Ovary (tissue), 9 donors: Measurements from ENCODE around the gene CTDSP2. TPM values are rescaled to one million over a fixed set of nuclear protein-coding genes. Genes with fewer than 3 reads are reported as not detected.

Source experiments
- DNase-seq, 5 donors: peaks; one replicate each; pipeline ENCODE4 v3.0.0-alpha.2; 2019 to 2020
- H3K27ac ChIP-seq, 2 donors: fragments of 200-600 bp; one replicate each; pipeline versions ENCODE4 v1.5.1 to v1.8.0; 2019 to 2022
- H3K27me3 ChIP-seq: fragments of 200-600 bp; one replicate; pipeline ENCODE4 v1.8.0; 2022
- H3K36me3 ChIP-seq: fragments of 200-600 bp; sonication (generic); one replicate; pipeline ENCODE4 v1.5.1; 2019
- H3K4me1 ChIP-seq: one replicate; pipeline ENCODE4 v1.8.1; 2013; ENCODE audit warnings: mild to moderate bottlenecking, moderate library complexity; ENCODE audit not compliant: insufficient read depth
- H3K4me3 ChIP-seq: fragments of 200-600 bp; sonication (generic); one replicate; pipeline ENCODE4 v1.5.1; 2017
- H3K9me3 ChIP-seq, 2 donors: fragments of 200-600 bp in 1 of 2; sonication (generic) in 1 of 2; one replicate each; pipeline versions ENCODE4 v1.5.1 to v1.8.1; 2013 to 2019; ENCODE audit warnings: mild to moderate bottlenecking in 1 of 2, moderate library complexity in 1 of 2
- CTCF ChIP-seq, 3 donors: fragments of 450-650 bp in 2 of 3; fragments of 200-600 bp in 1 of 3; IDR thresholded peaks; one replicate each; pipeline versions ENCODE4 v1.5.1 to v1.8.0; 2016 to 2022; ENCODE audit warnings: antibody characterized with exemption in 3 of 3, mild to moderate bottlenecking in 1 of 3
- EP300 ChIP-seq: sonication (generic); formaldehyde crosslinking; IDR thresholded peaks from one replicate; pipeline ENCODE4 v1.6.1; 2017; ENCODE audit warnings: antibody characterized with exemption
- POLR2A ChIP-seq: fragments of 450-650 bp; IDR thresholded peaks from one replicate; pipeline ENCODE4 v1.6.1; 2017; ENCODE audit warnings: antibody characterized with exemption, mild to moderate bottlenecking, moderate library complexity
- WGBS, 3 donors: extraction: QIAGEN DNeasy Blood & Tissue Kit in 1 of 3; methylation state at CpG; one replicate each; pipeline versions ENCODE4 v1.1.5 to v1.1.7; 2013 to 2017; 5-methylcytosine and 5-hydroxymethylcytosine counted together
- intact Hi-C, 4 donors: fragments of 100-400 bp; cut with DNase I; formaldehyde crosslinking; loops; one replicate each; pipeline versions ENCODE4 v1.11.0 to v1.15.1; 2022 to 2023
- polyA plus RNA-seq, 2 donors: library from polyadenylated mRNA; stranded (reverse); fragments of 200-250 nt in 1 of 2; fragments of 350-450 nt in 1 of 2; fragmentation: Illumina TruSeq in 1 of 2; extraction: RNeasy Lipid Tissue Mini Kit (QIAGEN cat#74804) in 1 of 2; gene quantifications; one replicate each; pipeline ENCODE4 v1.2.3, GENCODE V29; 2013 to 2014
- total RNA-seq, 7 donors: library from RNA; depleted of rRNA in 2 of 7; stranded (reverse); fragments of >200 nt in 2 of 7; fragmentation: NEBNext Ultra II Directional in 3 of 7; extraction: Animal tissue kit (Norgen Biotek cat#: 25700) in 3 of 7; gene quantifications; one replicate each; pipeline versions ENCODE4 v1.1.0 to v1.2.4, GENCODE V29; 2016 to 2023
- donor health status: DM: no; HTN: no; CAD: no; lungs with moderate emphysema.
- donor health status: DM: no; HTN: no; CAD: no.
- donor health status: Bipolar disorder and iron deficiency.
- donor health status: DM: yes; HTN: yes; CAD: no.
- donor health status: DM: no; HTN: no; CAD: no.
- donor health status: DM: yes; HTN: yes; CAD: no.

The CTDSP2 gene
- total and polyA plus RNA-seq, 9 donors = 73.1 to 212 (median 166) TPM

DNA sequence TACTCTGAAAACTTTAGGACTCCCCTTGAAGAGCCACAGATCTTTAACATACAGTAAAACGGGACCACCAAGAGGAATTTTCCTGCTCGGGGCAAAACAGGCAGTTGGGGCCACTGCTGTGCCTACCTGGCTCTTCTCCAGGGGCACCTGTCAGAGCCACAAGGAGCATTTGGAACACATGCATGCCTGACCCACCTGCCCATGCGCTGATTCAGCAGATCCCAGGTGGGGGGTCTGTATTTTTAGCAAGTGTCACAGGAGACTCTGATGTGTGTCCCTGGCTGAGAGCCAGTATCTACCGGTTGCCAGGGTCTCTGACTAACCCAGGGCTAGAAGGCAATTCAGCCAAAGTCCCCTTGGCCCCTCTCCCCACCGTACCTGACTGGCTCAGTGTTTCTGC lies 6.5 kb downstream of the CTDSP2 start:
- Histone ChIP-seq H3K36me3 (no peaks in the 10 kb centered on the region), H3K27me3 (no peaks in the 10 kb centered on the region), H3K4me3 (peak overlapping the region; percentile 17), H3K27ac (peak overlapping the region; percentile 16 to 58), H3K4me1 (peaks cover 44% of the 10 kb centered on the region), H3K9me3 (no peaks in the 10 kb centered on the region)
- intact Hi-C loops = loop anchor here in 1 of 4 donors (5.0 to 10.0 kb wide), 2 partner anchors 55 to 57 kb away; partner anchors contain the start of gene TSFM
- 33 to 42% (median 39%) methylated on average over 5 of the region's 5 CpGs for WGBS, 3 donors
- TF ChIP-seq EP300 = no peak
- no peak for TF ChIP-seq POLR2A
- no peak for TF ChIP-seq CTCF (IDR thresholded peaks at IDR 0.05)
- DNase-seq = peak in 1 of 5 donors; percentile 40

- whole genome bisulfite sequencing, 3 donors = 21 to 25% (median 22%) methylated on average over 8 of the region's 8 CpGs
- H3K4me3 ChIP-seq = peak overlapping the region; percentile 6
- peaks cover 52% of the 10 kb centered on the region for H3K4me1 ChIP-seq
- TF ChIP-seq EP300 (no peak), POLR2A (no peak)
- H3K36me3 ChIP-seq = no peaks in the 10 kb centered on the region
- no peak for DNase-seq
- H3K27me3 ChIP-seq = no peaks in the 10 kb centered on the region
- no peaks in the 10 kb centered on the region for H3K9me3 ChIP-seq
- peak overlapping the region in 1 of 2 donors; percentile 58 for H3K27ac ChIP-seq
- intact Hi-C loops = loop anchor here in 1 of 4 donors (10.0 kb wide), 1 partner anchor 54 kb away; the partner anchor contains the start of gene TSFM
These were observed 7.8 kb downstream of the CTDSP2 start for GRCh38 chr12:57838594-57839302.

- intact Hi-C loops = loop anchor here in 1 of 4 donors (10.0 kb wide), 1 partner anchor 53 kb away; the partner anchor contains the start of gene TSFM
- DNase-seq = no peak
- no peaks in the 10 kb centered on the region for H3K9me3 ChIP-seq
These were observed 8.5 kb downstream of the CTDSP2 start for GRCh38 chr12:57837864-57838562.

DNA sequence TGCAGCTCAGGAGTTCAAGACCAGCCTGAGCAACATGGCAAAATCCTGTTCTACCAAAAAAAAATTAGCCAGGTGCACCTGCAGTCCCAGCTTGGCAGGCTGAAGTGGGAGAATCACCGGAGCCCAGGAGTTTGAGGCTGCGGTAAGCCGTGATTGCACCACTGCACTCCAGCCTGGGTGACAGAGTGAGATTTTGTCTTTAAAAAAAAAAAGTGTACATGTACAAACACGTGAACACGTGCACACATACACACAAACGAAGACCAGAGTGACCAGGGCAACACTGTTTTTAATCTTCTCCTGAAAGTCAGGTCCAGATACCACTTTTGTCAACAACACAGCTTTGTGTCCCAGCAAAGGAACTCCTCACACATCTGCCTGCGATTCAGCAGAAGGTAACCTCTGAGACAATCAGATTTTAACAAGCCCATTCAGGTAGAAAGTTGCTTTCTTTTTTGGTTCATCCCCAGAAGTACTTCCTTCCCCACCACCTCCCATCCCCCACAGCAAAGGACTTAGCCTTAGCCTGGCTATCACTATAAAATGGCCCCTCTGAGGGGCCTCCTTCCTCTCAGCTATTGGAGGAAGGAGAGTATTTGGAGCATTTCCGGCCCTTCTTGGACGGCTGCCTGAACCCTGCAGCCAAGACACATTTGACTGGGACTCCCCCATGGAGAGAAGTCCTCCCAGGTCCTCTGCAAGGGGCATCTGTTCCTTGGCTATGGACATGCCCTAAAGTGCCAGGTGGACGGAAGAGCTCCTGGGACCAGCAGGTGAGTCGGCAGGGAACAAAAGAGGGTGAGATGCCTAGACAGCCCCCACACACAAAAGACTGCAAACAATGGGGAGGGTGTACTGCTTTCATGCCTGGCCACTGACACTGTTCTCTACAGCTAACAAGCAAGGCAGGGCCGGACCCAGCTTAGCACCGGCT lies 9.8 kb downstream of the CTDSP2 start:
- Histone ChIP-seq H3K4me3 (peak overlapping the region; percentile 25), H3K4me1 (peaks cover 67% of the 10 kb centered on the region), H3K36me3 (no peaks in the 10 kb centered on the region), H3K27ac (peak overlapping the region in 1 of 2 donors; percentile 58), H3K27me3 (no peaks in the 10 kb centered on the region), H3K9me3 (no peaks in the 10 kb centered on the region)
- intact Hi-C loops = loop anchor here in 1 of 4 donors (10.0 kb wide), 1 partner anchor 52 kb away; the partner anchor contains the start of gene TSFM
- peak; percentile 88 to 93 (median 92) for DNase-seq
- 2 to 5% (median 5%) methylated on average over 13 of the region's 13 CpGs for WGBS, 3 donors
- TF ChIP-seq POLR2A = no peak

More at GRCh38 chr12:57837864-57838562, 8.5 kb downstream of the CTDSP2 start:
- Histone ChIP-seq H3K36me3 (no peaks in the 10 kb centered on the region), H3K27ac (peak overlapping the region in 1 of 2 donors; percentile 58), H3K4me1 (peaks cover 57% of the 10 kb centered on the region), H3K27me3 (no peaks in the 10 kb centered on the region), H3K4me3 (no peak overlapping the region)
- 5 to 12% (median 12%) methylated on average over 5 of the region's 5 CpGs for WGBS, 3 donors
- no peak for TF ChIP-seq CTCF (IDR thresholded peaks at IDR 0.05)
- TF ChIP-seq POLR2A = no peak
- TF ChIP-seq EP300 = no peak
